Neuronal stem cell (in vitro differentiated cells): Measurements from ENCODE around the gene SULT1C4.

Experiments used
- DNase-seq: peaks from one replicate; pipeline ENCODE4 v3.0.0-alpha.2; 2013; ENCODE audit warnings: low spot score
- H2AFZ ChIP-seq: one replicate; pipeline ENCODE4 v1.6.1; 2013; ENCODE audit warnings: mild to moderate bottlenecking, low read length, inconsistent platforms
- H2AK5ac ChIP-seq: 2 replicates; pipeline ENCODE4 v1.6.1; 2013; ENCODE audit warnings: low read depth, mild to moderate bottlenecking, inconsistent platforms, low read length, moderate library complexity, mixed read lengths
- H2BK120ac ChIP-seq: 2 replicates; pipeline ENCODE4 v1.6.1; 2013; ENCODE audit warnings: low read depth, mild to moderate bottlenecking, inconsistent platforms, low read length, moderate library complexity, mixed read lengths
- H2BK12ac ChIP-seq: one replicate; pipeline ENCODE4 v1.6.1; 2013; ENCODE audit warnings: low read length, inconsistent platforms
- H2BK15ac ChIP-seq: 2 replicates; pipeline ENCODE4 v1.6.1; 2013; ENCODE audit warnings: mild to moderate bottlenecking, low read length, inconsistent platforms, mixed read lengths
- H2BK5ac ChIP-seq: one replicate; pipeline ENCODE4 v1.6.1; 2013; ENCODE audit warnings: inconsistent platforms, mild to moderate bottlenecking, low read length, moderate library complexity
- H3K14ac ChIP-seq: one replicate; pipeline ENCODE4 v1.6.1; 2013; ENCODE audit warnings: low read length, inconsistent platforms
- H3K18ac ChIP-seq: 2 replicates; pipeline ENCODE4 v1.6.1; 2013; ENCODE audit warnings: low read length, inconsistent platforms
- H3K23ac ChIP-seq: 2 replicates; pipeline ENCODE4 v1.6.1; 2013; ENCODE audit warnings: low read depth, mild to moderate bottlenecking, mixed read lengths, low read length, inconsistent platforms; ENCODE audit not compliant: poor library complexity
- H3K27ac ChIP-seq: replicated peaks from 3 replicates; pipeline ENCODE4 v1.5.1; 2013; ENCODE audit warnings: low read length, inconsistent platforms
- H3K27me3 ChIP-seq, 3 experiments: 2 replicates each; pipeline ENCODE4 v1.6.1; 2013; ENCODE audit warnings: low read length in 3 of 3, mild to moderate bottlenecking in 2 of 3, inconsistent platforms in 1 of 3, low read depth in 1 of 3, mixed read lengths in 1 of 3, moderate library complexity in 1 of 3; ENCODE audit not compliant: control insufficient read depth in 3 of 3, insufficient read depth in 3 of 3
- H3K36me3 ChIP-seq, 2 donors: replicated peaks in 1 of 2; 2 replicates each; pipeline ENCODE4 v1.6.1; 2013; ENCODE audit warnings: low read length in 2 of 2; ENCODE audit not compliant: control insufficient read depth in 2 of 2, insufficient read depth in 2 of 2
- H3K4ac ChIP-seq: 2 replicates; pipeline ENCODE4 v1.6.1; 2013; ENCODE audit warnings: inconsistent platforms, mild to moderate bottlenecking, low read length, moderate library complexity
- H3K4me1 ChIP-seq, 2 donors: 1 replicate in 1 of 2; 2 replicates in 1 of 2; pipeline ENCODE4 v1.6.1; 2013; ENCODE audit warnings: low read length in 2 of 2, low read depth in 1 of 2; ENCODE audit not compliant: control insufficient read depth in 2 of 2, insufficient read depth in 1 of 2
- H3K4me2 ChIP-seq: one replicate; pipeline ENCODE4 v1.6.1; 2013; ENCODE audit warnings: mild to moderate bottlenecking, low read length, inconsistent platforms; ENCODE audit not compliant: insufficient read depth, poor library complexity, severe bottlenecking
- H3K4me3 ChIP-seq, 2 donors: 2 replicates each; pipeline ENCODE4 v1.5.1; 2013; ENCODE audit warnings: low read length in 2 of 2, mild to moderate bottlenecking in 2 of 2, inconsistent platforms in 1 of 2, moderate library complexity in 1 of 2
- H3K79me1 ChIP-seq: one replicate; pipeline ENCODE4 v1.6.1; 2013; ENCODE audit warnings: low read depth, mild to moderate bottlenecking, inconsistent platforms, low read length, moderate library complexity
- H3K9ac ChIP-seq: one replicate; pipeline ENCODE4 v1.6.1; 2013; ENCODE audit warnings: mild to moderate bottlenecking, low read depth, low read length, inconsistent platforms; ENCODE audit not compliant: poor library complexity
- H3K9me3 ChIP-seq, 2 donors: replicated peaks in 1 of 2; 2 replicates each; pipeline versions ENCODE3 to v1.6.1; 2013; ENCODE audit warnings: low read length in 2 of 2, mild to moderate bottlenecking in 2 of 2, inconsistent platforms in 1 of 2, low read depth in 1 of 2, mixed read lengths in 1 of 2, moderate library complexity in 1 of 2; ENCODE audit not compliant: control insufficient read depth in 2 of 2, insufficient read depth in 1 of 2
- H4K8ac ChIP-seq: one replicate; pipeline ENCODE4 v1.6.1; 2013; ENCODE audit warnings: low read depth, mild to moderate bottlenecking, inconsistent platforms, low read length, moderate library complexity
- H4K91ac ChIP-seq: one replicate; pipeline ENCODE4 v1.6.1; 2013; ENCODE audit warnings: low read length, low read depth, mild to moderate bottlenecking, inconsistent platforms; ENCODE audit not compliant: poor library complexity
- WGBS, 2 donors: extraction: QIAGEN DNeasy Blood & Tissue Kit; methylation state at CpG; one replicate each; pipeline ENCODE4 v1.1.7; 2013; ENCODE audit warnings: missing lambda C conversion rate in 2 of 2, mixed read lengths in 1 of 2; ENCODE audit not compliant: insufficient read length in 2 of 2, insufficient replicate concordance in 1 of 2; ENCODE audit errors: extremely low coverage in 2 of 2; 5-methylcytosine and 5-hydroxymethylcytosine counted together

The SULT1C4 gene

DNA sequence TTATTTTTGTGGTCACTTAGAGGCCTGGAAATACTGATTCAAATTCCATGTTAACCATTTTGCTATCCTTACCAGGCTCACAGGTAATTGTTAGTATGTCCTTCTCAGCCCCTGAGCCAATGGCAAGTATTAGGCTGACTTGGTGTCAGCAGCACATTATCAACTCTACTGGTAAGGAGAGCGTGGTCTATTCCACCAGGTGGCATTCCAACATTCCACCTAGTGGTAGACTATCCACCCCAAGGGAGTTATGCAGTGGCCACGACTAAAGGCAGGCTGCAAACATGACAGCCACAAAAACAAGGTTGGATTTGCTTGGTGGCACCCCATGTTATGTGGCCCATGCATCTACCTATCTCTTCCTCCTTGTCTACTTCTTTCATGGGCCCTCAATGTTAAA lies 39.5 kb downstream of the SULT1C4 start:
- Histone ChIP-seq H3K18ac (no peak overlapping the region), H3K4me3 (no peak overlapping the region), H4K91ac (no peak overlapping the region), H4K8ac (no peak overlapping the region), H3K23ac (no peak overlapping the region), H2BK120ac (no peak overlapping the region), H2AK5ac (no peak overlapping the region), H3K9me3 (no peaks in the 10 kb centered on the region), H3K36me3 (no peaks in the 10 kb centered on the region), H3K4me1 (no peaks in the 10 kb centered on the region), H3K4me2 (no peak overlapping the region), H2BK15ac (no peak overlapping the region), H3K14ac (no peak overlapping the region), H3K4ac (no peak overlapping the region), H2AFZ (no peak overlapping the region), H2BK5ac (no peak overlapping the region), H2BK12ac (no peak overlapping the region), H3K9ac (no peak overlapping the region), H3K79me1 (no peaks in the 10 kb centered on the region), H3K27me3 (peaks cover 0 to 18% (median 0%) of the 10 kb centered on the region in 3 experiments), H3K27ac (no peak overlapping the region)
- no CpG with 5 or more reads among the region's 2 CpGs for WGBS, 2 donors
- DNase-seq, result no peak

DNA sequence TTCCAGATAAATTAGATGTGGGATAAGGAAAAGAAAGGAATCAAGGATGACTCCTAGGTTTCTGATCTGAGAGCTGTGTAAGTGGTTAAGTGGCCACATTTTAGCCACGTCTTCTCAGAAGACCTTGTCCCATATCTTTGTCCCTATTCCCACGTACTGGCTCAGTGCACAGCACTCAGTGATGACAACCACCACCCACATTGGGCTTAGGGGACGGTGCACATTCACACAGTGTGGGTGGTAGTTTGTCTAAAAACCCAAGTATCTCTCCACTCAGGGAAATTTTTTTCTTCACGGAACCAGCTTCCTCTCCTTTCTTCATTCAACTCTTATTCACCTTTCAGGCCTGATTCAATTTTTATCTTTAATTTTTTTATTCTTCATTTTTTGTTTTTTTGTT lies 40.7 kb downstream of the SULT1C4 start:
- Histone ChIP-seq H3K9me3 (no peaks in the 10 kb centered on the region), H3K4me1 (no peaks in the 10 kb centered on the region), H2BK15ac (no peak overlapping the region), H3K36me3 (no peaks in the 10 kb centered on the region), H2AFZ (no peak overlapping the region), H2BK12ac (no peak overlapping the region), H3K27me3 (peaks cover 0 to 12% (median 0%) of the 10 kb centered on the region in 3 experiments), H3K14ac (no peak overlapping the region), H2AK5ac (no peak overlapping the region), H2BK120ac (no peak overlapping the region), H3K27ac (no peak overlapping the region), H2BK5ac (no peak overlapping the region), H4K91ac (no peak overlapping the region), H4K8ac (no peak overlapping the region), H3K4me3 (no peak overlapping the region), H3K18ac (no peak overlapping the region), H3K9ac (no peak overlapping the region), H3K4ac (no peak overlapping the region), H3K79me1 (no peaks in the 10 kb centered on the region), H3K4me2 (no peak overlapping the region), H3K23ac (no peak overlapping the region)
- WGBS, 2 donors, result no CpG with 5 or more reads among the region's 4 CpGs
- DNase-seq, result no peak

DNA sequence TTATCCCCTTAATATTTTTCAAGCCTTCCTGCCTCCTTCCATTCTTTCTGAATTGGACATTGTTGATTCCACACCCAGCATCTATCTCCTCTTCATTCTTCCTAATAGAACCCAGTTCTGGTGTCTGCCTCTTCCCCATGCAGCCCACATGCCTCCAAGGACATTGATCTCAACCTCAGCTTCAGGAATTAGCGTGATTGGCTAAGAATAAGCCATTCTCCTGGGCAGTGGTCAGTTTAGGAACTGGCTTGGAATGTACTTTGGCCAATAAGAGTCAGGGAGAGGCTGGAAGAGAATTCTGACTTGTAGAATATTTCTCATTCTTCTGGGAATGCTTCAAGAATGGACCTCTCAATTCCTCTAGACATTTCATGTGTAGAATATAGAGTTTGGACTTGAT lies 45.3 kb downstream of the SULT1C4 start:
- Histone ChIP-seq H3K4me2 (no peak overlapping the region), H3K79me1 (no peaks in the 10 kb centered on the region), H3K9ac (no peak overlapping the region), H2AFZ (no peak overlapping the region), H2BK120ac (no peak overlapping the region), H3K14ac (no peak overlapping the region), H3K27ac (no peak overlapping the region), H3K4ac (no peak overlapping the region), H4K91ac (no peak overlapping the region), H3K4me1 (no peaks in the 10 kb centered on the region), H3K4me3 (no peak overlapping the region), H3K9me3 (no peaks in the 10 kb centered on the region), H2BK15ac (no peak overlapping the region), H2AK5ac (no peak overlapping the region), H2BK5ac (no peak overlapping the region), H3K36me3 (no peaks in the 10 kb centered on the region), H4K8ac (no peak overlapping the region), H3K18ac (no peak overlapping the region), H3K23ac (no peak overlapping the region), H3K27me3 (peaks cover 0 to 6% (median 0%) of the 10 kb centered on the region in 3 experiments), H2BK12ac (no peak overlapping the region)
- DNase-seq, result no peak
- WGBS, 2 donors, result no CpG with 5 or more reads among the region's 1 CpG

DNA sequence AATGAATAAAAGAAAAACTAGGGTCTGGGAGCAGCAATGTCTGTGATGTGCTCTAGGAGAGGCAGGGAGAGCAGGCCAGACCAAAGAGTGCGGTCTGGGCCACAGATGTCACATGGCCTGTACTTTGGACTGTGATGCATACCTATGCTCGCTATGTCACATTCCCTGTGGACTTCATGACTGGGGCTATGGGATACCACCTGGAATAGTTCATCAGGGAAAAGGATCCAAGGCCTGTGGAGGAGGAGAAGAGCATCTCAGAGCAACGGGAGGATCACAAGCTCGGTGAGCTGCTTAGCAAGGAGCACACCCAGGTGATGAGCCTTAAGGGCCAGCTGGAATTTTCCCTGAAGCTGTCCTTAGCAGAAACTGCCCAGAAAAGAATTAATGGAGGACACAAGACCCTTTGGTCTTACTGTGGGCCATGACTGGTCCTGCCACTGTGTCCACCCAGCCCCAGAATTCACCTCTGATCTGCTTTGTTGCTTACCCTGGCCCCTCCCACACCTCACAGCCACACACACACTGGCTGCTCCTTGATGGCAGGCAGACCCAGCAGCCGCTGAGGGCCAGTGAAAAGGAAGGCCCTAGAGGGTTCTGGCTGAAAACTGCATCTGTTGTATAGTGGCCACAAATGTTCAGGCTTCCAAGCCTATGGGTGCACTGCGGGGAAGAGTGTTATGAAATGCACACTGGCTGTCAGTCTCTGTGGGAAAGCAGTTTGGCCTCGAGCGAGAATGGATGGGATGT lies 45.9 kb downstream of the SULT1C4 start:
- Histone ChIP-seq H2BK15ac (no peak overlapping the region), H2BK12ac (no peak overlapping the region), H3K4me1 (no peaks in the 10 kb centered on the region), H3K18ac (no peak overlapping the region), H3K4ac (no peak overlapping the region), H3K27me3 (peaks cover 0 to 6% (median 0%) of the 10 kb centered on the region in 3 experiments), H3K9ac (peak overlapping the region; percentile 51), H2BK5ac (no peak overlapping the region), H3K9me3 (no peaks in the 10 kb centered on the region), H3K14ac (no peak overlapping the region), H2BK120ac (no peak overlapping the region), H2AK5ac (no peak overlapping the region), H3K23ac (no peak overlapping the region), H2AFZ (no peak overlapping the region), H3K4me2 (no peak overlapping the region), H3K27ac (no peak overlapping the region), H3K4me3 (no peak overlapping the region), H3K36me3 (no peaks in the 10 kb centered on the region), H4K91ac (no peak overlapping the region), H3K79me1 (no peaks in the 10 kb centered on the region), H4K8ac (no peak overlapping the region)
- DNase-seq, result no peak
- no CpG with 5 or more reads among the region's 8 CpGs for WGBS, 2 donors
